ENCODE measurements around the gene OR3A3. TPM values are rescaled to one million over a fixed set of nuclear protein-coding genes. Genes with fewer than 3 reads are reported as not detected.

OR3A3 gene
- total RNA-seq: not detected in 2 replicates

GRCh38 chr17:3411070-3411469, at the start of gene OR3A3:
TSS of gene OR3A3 (plus strand) at chr17:3411370.

GRCh38 chr17:3385869-3386816, 25.0 kb upstream of the OR3A3 start, which contains the start of gene OR3A2:
TSS of gene OR3A2 (minus strand) at chr17:3386308.

GRCh38 chr17:3398310-3398709, 12.9 kb upstream of the OR3A3 start, which contains the start of gene OR1E1:
TSS of gene OR1E1 (minus strand) at chr17:3398410. CDS start at chr17:3398410, 0 bp downstream.

GRCh38 chr17:3433741-3434140, 22.6 kb downstream of the OR3A3 start, which contains the start of gene OR1E2:
TSS of gene OR1E2 (minus strand) at chr17:3433841. CDS start at chr17:3433841, 0 bp downstream.

GRCh38 chr17:3471599-3471998, 60.4 kb downstream of the OR3A3 start, which contains the start of gene SPATA22:
TSS of gene SPATA22 (minus strand) at chr17:3471819. CDS start at chr17:3469325, 2,494 bp downstream.

Other genes starting within 250 kb of the OR3A3 start
- gene OR1A2, start 213.9 kb upstream of the OR3A3 start, total RNA-seq: not detected in 2 replicates
- not detected in 2 replicates for gene OR1A1, start 203.7 kb upstream of the OR3A3 start, total RNA-seq
- gene OR3A1, start 113.0 kb upstream of the OR3A3 start, total RNA-seq: not detected in 2 replicates
- gene OR3A2, start 25.1 kb upstream of the OR3A3 start, total RNA-seq: not detected in 2 replicates
- not detected in 2 replicates for gene OR1E1, start 13.0 kb upstream of the OR3A3 start, total RNA-seq
- not detected in 2 replicates for gene OR1E2, start 22.5 kb downstream of the OR3A3 start, total RNA-seq
- gene SPATA22, start 60.4 kb downstream of the OR3A3 start, total RNA-seq: 0.56 TPM in 1 of 2 replicates, not detected in the other
- gene ASPA, start 64.6 kb downstream of the OR3A3 start, total RNA-seq: 7.0 and 7.8 TPM in 2 replicates
- 1.0 and 4.7 TPM in 2 replicates for gene TRPV3, start 146.4 kb downstream of the OR3A3 start, total RNA-seq
- gene TRPV1, start 198.0 kb downstream of the OR3A3 start, total RNA-seq: 1.5 and 2.3 TPM in 2 replicates
- gene SHPK, start 224.9 kb downstream of the OR3A3 start, total RNA-seq: 8.3 and 10.7 TPM in 2 replicates
- 13.9 and 23.1 TPM in 2 replicates for gene CTNS, start 225.4 kb downstream of the OR3A3 start, total RNA-seq

All from cardiac ventricle fibroblast (primary cell).